Smooth muscle cell (in vitro differentiated cells): ENCODE data around the gene NACAD. TPM values are rescaled to one million over a fixed set of nuclear protein-coding genes. Genes with fewer than 3 reads are reported as not detected.

Experiments used
- DNase-seq: peaks from one replicate; lab custom pipeline; 2025; ENCODE audit not compliant: unreplicated experiment; lab: John Stamatoyannopoulos, UW
- H2AFZ ChIP-seq: fragments of 200-600 bp; sonication (generic); 2 replicates; pipeline ENCODE4 v1.6.0; 2016; ENCODE audit warnings: antibody characterized with exemption, low read depth, mild to moderate bottlenecking
- H3F3A ChIP-seq: fragments of 200-600 bp; sonication (generic); 2 replicates; pipeline ENCODE4 v1.6.0; 2017; ENCODE audit warnings: antibody characterized with exemption, low read depth
- H3K27ac ChIP-seq: fragments of 200-600 bp; sonication (generic); 2 replicates; pipeline ENCODE4 v1.5.1; 2016; ENCODE audit warnings: low read depth, mild to moderate bottlenecking
- H3K27me3 ChIP-seq: fragments of 200-600 bp; sonication (generic); 2 replicates; pipeline ENCODE4 v1.6.1; 2016; ENCODE audit warnings: low read depth, mild to moderate bottlenecking
- H3K36me3 ChIP-seq: fragments of 200-600 bp; sonication (generic); 2 replicates; pipeline ENCODE4 v1.5.1; 2016; ENCODE audit warnings: low read depth
- H3K4me1 ChIP-seq: fragments of 200-600 bp; sonication (generic); 2 replicates; pipeline ENCODE4 v1.5.1; 2016; ENCODE audit warnings: low read depth
- H3K4me2 ChIP-seq: fragments of 200-600 bp; sonication (generic); 2 replicates; pipeline ENCODE4 v1.6.0; 2016; ENCODE audit warnings: mild to moderate bottlenecking
- H3K4me3 ChIP-seq: fragments of 200-600 bp; sonication (generic); 2 replicates; pipeline ENCODE4 v1.5.1; 2016; ENCODE audit warnings: mild to moderate bottlenecking
- H3K79me2 ChIP-seq: fragments of 200-600 bp; sonication (generic); 2 replicates; pipeline ENCODE4 v1.6.0; 2016; ENCODE audit warnings: low read depth, mild to moderate bottlenecking
- H3K9ac ChIP-seq: fragments of 200-600 bp; sonication (generic); 2 replicates; pipeline ENCODE4 v1.6.0; 2016; ENCODE audit warnings: low read depth
- H3K9me3 ChIP-seq: fragments of 200-600 bp; sonication (generic); replicated peaks from 2 replicates; pipeline ENCODE4 v1.5.1; 2016; ENCODE audit warnings: low read depth
- H4K20me1 ChIP-seq: fragments of 200-600 bp; sonication (generic); 2 replicates; pipeline ENCODE4 v1.6.0; 2016; ENCODE audit warnings: low read depth
- CTCF ChIP-seq: fragments of 200-600 bp; sonication (generic); IDR thresholded peaks from 2 replicates; pipeline ENCODE4 v1.5.1; 2017; ENCODE audit warnings: borderline replicate concordance, mild to moderate bottlenecking, antibody characterized with exemption; ENCODE audit not compliant: insufficient read depth, poor library complexity, severe bottlenecking
- WGBS: methylation state at CpG from one replicate; pipeline ENCODE4 v1.1.7; 2016; ENCODE audit warnings: low lambda C conversion rate; 5-methylcytosine and 5-hydroxymethylcytosine counted together
- polyA plus RNA-seq: library from polyadenylated mRNA; unstranded; fragments of >200 nt; fragmentation: Nextera tagmentation; extraction: Ambion mirVana; gene quantifications from 2 replicates; pipeline ENCODE4 v1.2.1, GENCODE V29; 2016
- total RNA-seq: library from RNA; depleted of rRNA; stranded (reverse); fragments of >200 nt; gene quantifications from 2 replicates; pipeline ENCODE4 v1.2.3, GENCODE V29; 2014

Gene NACAD
- total and polyA plus RNA-seq, 2 experiments from 2014 or later, result 5.3 to 12.5 TPM

GRCh38 chr7:45068236-45069023 lies 20.3 kb downstream of the NACAD start:
- Histone ChIP-seq H3K79me2 (peaks cover 7% of the 10 kb centered on the region), H3K4me3 (no peak overlapping the region), H3K4me2 (no peak overlapping the region), H3K9ac (no peak overlapping the region), H3F3A (no peaks in the 10 kb centered on the region), H3K36me3 (no peaks in the 10 kb centered on the region), H2AFZ (no peak overlapping the region), H3K4me1 (no peaks in the 10 kb centered on the region), H3K27ac (no peak overlapping the region), H3K27me3 (no peaks in the 10 kb centered on the region), H4K20me1 (peaks cover 31% of the 10 kb centered on the region), H3K9me3 (no peaks in the 10 kb centered on the region)
- no peak for TF ChIP-seq CTCF
- WGBS, result 93% methylated on average over 15 of the region's 15 CpGs
- no peak for DNase-seq

- no peak for DNase-seq
- Histone ChIP-seq H3K36me3 (no peaks in the 10 kb centered on the region), H3K79me2 (peaks cover 10% of the 10 kb centered on the region)
Observed at GRCh38 chr7:45067582-45067981, 21.2 kb downstream of the NACAD start.

GRCh38 chr7:45066409-45066808 lies 22.4 kb downstream of the NACAD start:
- Histone ChIP-seq H3K79me2 (peaks cover 18% of the 10 kb centered on the region), H3K27ac (no peak overlapping the region), H4K20me1 (peaks cover 48% of the 10 kb centered on the region), H3K4me1 (no peaks in the 10 kb centered on the region), H3K36me3 (no peaks in the 10 kb centered on the region), H2AFZ (no peak overlapping the region), H3K27me3 (no peaks in the 10 kb centered on the region), H3K9ac (no peak overlapping the region), H3K4me3 (no peak overlapping the region), H3K4me2 (no peak overlapping the region), H3F3A (no peaks in the 10 kb centered on the region), H3K9me3 (no peaks in the 10 kb centered on the region)
- 98% methylated on average over 7 of the region's 7 CpGs for WGBS
- no peak for DNase-seq
- TF ChIP-seq CTCF, result no peak

More at GRCh38 chr7:45067582-45067981, 21.2 kb downstream of the NACAD start:
- Histone ChIP-seq H2AFZ (no peak overlapping the region), H3K4me3 (no peak overlapping the region), H3K27ac (no peak overlapping the region), H3K9ac (no peak overlapping the region), H4K20me1 (peaks cover 39% of the 10 kb centered on the region), H3K27me3 (no peaks in the 10 kb centered on the region), H3K9me3 (no peaks in the 10 kb centered on the region), H3K4me1 (no peaks in the 10 kb centered on the region), H3F3A (no peaks in the 10 kb centered on the region), H3K4me2 (no peak overlapping the region)
- no peak for TF ChIP-seq CTCF
- WGBS, result 96% methylated on average over 3 of the region's 3 CpGs
